K562 (cell line): ENCODE data around the gene INHBC. TPM values are rescaled to one million over a fixed set of nuclear protein-coding genes. Genes with fewer than 3 reads are reported as not detected.
"Not testable (repeated sequence)": the region's sequence is repeated elsewhere in the genome, so short reads cannot be mapped to it uniquely, and the experiment has no call there.

ENCODE experiments used
- ATAC-seq: fragments of 200-7000 bp; cut with Tn5 transposase; 3 replicates; pipeline ENCODE4 v1.9.1; 2020; ENCODE audit warnings: moderate library complexity
- BruUV-seq: library from RNA; stranded (reverse); fragments of 400-500 nt; replicated peaks from 2 replicates; lab custom pipeline; 2021; lab: Mats Ljungman, UMichigan
- CTCF ChIA-PET: fragments of 300-600 bp; formaldehyde crosslinking; extraction: SDS; loops from one replicate; lab custom pipeline; 2021; ENCODE audit warnings: low intra/inter-chr PET ratio; lab: Yijun Ruan, JAX
- POLR2A ChIA-PET: fragments of 300-600, 350-650 bp; sonication (Branson Sonifier 250); formaldehyde crosslinking; extraction: SDS; loops from one replicate; lab custom pipeline; 2021; ENCODE audit warnings: antibody characterized with exemption, inconsistent platforms; lab: Yijun Ruan, JAX
- DNase-seq, 4 experiments: peaks; one replicate each; pipeline versions ENCODE4 v3.0.0 to v3.0.0-alpha.2; 2011 to 2018; ENCODE audit warnings: low spot score in 3 of 4, mixed read lengths in 3 of 4; ENCODE audit errors: extremely low read depth in 1 of 4
- FAIRE-seq: peaks from 2 replicates; lab custom pipeline; 2011; peaks lifted over from hg19 to GRCh38; lab: Jason Lieb, UNC
- H2AFZ ChIP-seq: 2 replicates; pipeline ENCODE4 v1.6.0; 2011; ENCODE audit warnings: low read depth, low read length, control low read depth, inconsistent platforms
- H3K27ac ChIP-seq: fragments of 200-600 bp; 3 replicates; pipeline ENCODE4 v1.8.0; 2011; ENCODE audit warnings: low read depth, mild to moderate bottlenecking, control low read depth, inconsistent platforms, low read length, moderate library complexity, mixed read lengths; ENCODE audit errors: extremely low read depth
- H3K27me3 ChIP-seq, 2 experiments: fragments of 300-600 bp in 1 of 2; 2 replicates in 1 of 2; 3 replicates in 1 of 2; pipeline versions ENCODE4 v1.6.0 to v1.8.0; 2011; ENCODE audit warnings: inconsistent platforms in 2 of 2, low read length in 2 of 2, mild to moderate bottlenecking in 1 of 2, mixed read lengths in 1 of 2, moderate library complexity in 1 of 2; ENCODE audit not compliant: control insufficient read depth in 2 of 2, insufficient read depth in 2 of 2
- H3K36me3 ChIP-seq: fragments of 300-600 bp; 3 replicates; pipeline ENCODE4 v1.8.0; 2011; ENCODE audit warnings: mild to moderate bottlenecking, low read length, inconsistent platforms; ENCODE audit not compliant: control insufficient read depth, insufficient read depth
- H3K4me1 ChIP-seq, 2 experiments: fragments of 200-600 bp in 1 of 2; replicated peaks in 1 of 2; 2 replicates in 1 of 2; 3 replicates in 1 of 2; pipeline versions ENCODE4 v1.5.1 to v1.8.0; 2011; ENCODE audit warnings: inconsistent platforms in 2 of 2, low read length in 2 of 2, mild to moderate bottlenecking in 1 of 2, mixed read lengths in 1 of 2, moderate library complexity in 1 of 2; ENCODE audit not compliant: control insufficient read depth in 2 of 2, insufficient read depth in 2 of 2
- H3K4me2 ChIP-seq: 2 replicates; pipeline ENCODE4 v1.6.1; 2011; ENCODE audit warnings: low read length, control low read depth, inconsistent platforms, mixed read lengths; ENCODE audit not compliant: insufficient read depth
- H3K4me3 ChIP-seq: fragments of 200-600 bp; sonication (generic), shearing (Covaris generic); 2 replicates; pipeline ENCODE4 v1.5.1; 2016; ENCODE audit warnings: control low read depth, inconsistent platforms
- H3K79me2 ChIP-seq: fragments of 200-600 bp; 3 replicates; pipeline ENCODE4 v1.8.0; 2011; ENCODE audit warnings: low read length, inconsistent platforms; ENCODE audit not compliant: control insufficient read depth, insufficient read depth
- H3K9ac ChIP-seq, 2 experiments: 2 replicates each; pipeline versions ENCODE4 v1.6.0 to v1.6.1; 2011; ENCODE audit warnings: low read depth in 2 of 2, low read length in 2 of 2, control low read depth in 1 of 2, inconsistent platforms in 1 of 2, mild to moderate bottlenecking in 1 of 2, mixed read lengths in 1 of 2; ENCODE audit not compliant: insufficient read depth in 1 of 2
- H3K9me1 ChIP-seq: one replicate; pipeline ENCODE4 v1.6.0; 2011; ENCODE audit warnings: inconsistent platforms, mild to moderate bottlenecking, low read length, moderate library complexity; ENCODE audit not compliant: control insufficient read depth, insufficient read depth
- H3K9me3 ChIP-seq: replicated peaks from 2 replicates; pipeline ENCODE4 v1.5.1; 2011; ENCODE audit warnings: low read depth, low read length, inconsistent platforms; ENCODE audit not compliant: control insufficient read depth, insufficient read depth
- H4K20me1 ChIP-seq: replicated peaks from 2 replicates; pipeline ENCODE4 v1.6.1; 2011; ENCODE audit warnings: low read length, inconsistent platforms, mixed read lengths; ENCODE audit not compliant: control insufficient read depth, insufficient read depth
- PBX2 ChIP-seq, 2 experiments: IDR thresholded peaks in 1 of 2; conservative IDR thresholded peaks in 1 of 2; 2 replicates each; pipeline ENCODE4 v1.6.1; 2016; ENCODE audit warnings: low read depth in 2 of 2, mild to moderate bottlenecking in 1 of 2, missing compliant biosample characterization in 1 of 2, missing genetic modification characterization in 1 of 2, moderate library complexity in 1 of 2
- POLR2G ChIP-seq: fragments of 200-400 bp; formaldehyde crosslinking; IDR thresholded peaks from 2 replicates; pipeline ENCODE4 v1.6.1; 2017; ENCODE audit warnings: low read depth, mild to moderate bottlenecking, antibody characterized with exemption, low read length, moderate library complexity
- RBFOX2 ChIP-seq: fragments of 200-400 bp; formaldehyde crosslinking; IDR thresholded peaks from 2 replicates; pipeline ENCODE4 v1.6.1; 2017; ENCODE audit warnings: low read depth, mild to moderate bottlenecking, low read length, moderate library complexity
- ZBTB33 ChIP-seq: sonication (generic); formaldehyde crosslinking; IDR thresholded peaks from 2 replicates; pipeline ENCODE4 v1.8.1; 2023; ENCODE audit warnings: mild to moderate bottlenecking, missing genetic modification reagents
- WGBS: fragments of 100-300 bp; shearing (Covaris generic); methylation state at CpG from one replicate; pipeline ENCODE4 v1.1.6; 2016; ENCODE audit warnings: low coverage, mixed read lengths; ENCODE audit not compliant: insufficient coverage; ENCODE audit errors: missing lambda C conversion rate; 5-methylcytosine and 5-hydroxymethylcytosine counted together
- in situ Hi-C: fragments of 300-500 bp; cut with MboI; formaldehyde crosslinking; loops from 4 replicates; pipeline ENCODE4 v1.15.0; 2018; ENCODE audit warnings: inconsistent platforms, mixed read lengths
- intact Hi-C: fragments of 100-400 bp; cut with micrococcal nuclease; formaldehyde crosslinking; loops from 2 replicates; pipeline ENCODE4 v1.14.2; 2022
- polyA plus RNA-seq, 8 experiments: library from polyadenylated mRNA; depleted of rRNA in 4 of 8; stranded (reverse) in 5 of 8; unstranded in 3 of 8; fragments of >200 nt; fragmentation: Nextera tagmentation in 2 of 8; fragmentation: Illumina TruSeq in 1 of 8; extraction: Ambion mirVana in 2 of 8; extraction: Trizol in 1 of 8; gene quantifications; 2 replicates each; pipeline versions ENCODE4 v1.2.1 to v1.2.3, GENCODE V29; 2011 to 2014; ENCODE audit warnings: inconsistent platforms in 1 of 8, missing spikeins in 1 of 8
- total RNA-seq, 7 experiments: library from RNA; depleted of rRNA in 6 of 7; stranded (reverse); fragments of >200 nt in 6 of 7; fragmentation: Illumina TruSeq in 2 of 7; extraction: Trizol in 2 of 7; gene quantifications; 2 replicates each; pipeline versions ENCODE4 v1.2.1 to v1.2.3, GENCODE V29; 2011 to 2021; ENCODE audit warnings: low replicate concordance in 1 of 7

Gene INHBC
- total and polyA plus RNA-seq, 9 of the 15 experiments (the other 6 are each of a cell fraction or from before 2014, with no cell fraction given) = 0.07 to 0.24 (median 0.15) TPM; not detected in 4

- TF ChIP-seq PBX2 (CRISPR knock-in tag; IDR thresholded peaks at IDR 0.05; ENCODE audit: low read depth) = no peak
- peak; percentile 36; the same call in 1 of the 2 replicates for TF ChIP-seq PBX2 (tag; conservative IDR thresholded peaks at IDR 0.05; ENCODE audit: low read depth)
- TF ChIP-seq, all 486 proteins: peak for 7
These were observed 57.1 kb downstream of the INHBC start (continued) for GRCh38 chr12:57491393-57492280.

- WGBS = 92% methylated on average over 8 of the region's 48 CpGs
- intact Hi-C loops, H3K4me1 ChIP-seq, H3K27me3 ChIP-seq, H3K9me1 ChIP-seq, H3K4me2 ChIP-seq, FAIRE-seq, ATAC-seq, H3K4me3 ChIP-seq, H3K9ac ChIP-seq, POLR2A ChIA-PET, DNase-seq, H3K27ac ChIP-seq, H4K20me1 ChIP-seq, in situ Hi-C loops, BruUV-seq, CTCF ChIA-PET, H3K9me3 ChIP-seq, H2AFZ ChIP-seq: not testable (repeated sequence)
- TF ChIP-seq ZBTB33 (CRISPR knock-in tag) = peak; percentile 88
- peak; percentile 65 for TF ChIP-seq POLR2G
- TF ChIP-seq RBFOX2 = peak; percentile 70
- Histone ChIP-seq H3K36me3 (peaks cover 68% of the 10 kb centered on the region), H3K79me2 (peaks cover 20% of the 10 kb centered on the region; the same call in 2 of the 3 replicates)
These were observed 60.6 kb downstream of the INHBC start for GRCh38 chr12:57495051-57495701.
